Caki2 (cell line): ENCODE measurements around the gene ZC3H18. TPM values are rescaled to one million over a fixed set of nuclear protein-coding genes. Genes with fewer than 3 reads are reported as not detected.

Experiments
- DNase-seq: peaks from one replicate; pipeline ENCODE4 v3.0.0-alpha.2; 2015; ENCODE audit warnings: low read depth
- in situ Hi-C: cut with HindIII; loops from 2 replicates; pipeline ENCODE4 v1.10.0; 2016; ENCODE audit warnings: low sequenced_read_pairs, low pct_unique_long_range_greater_than_20kb, mixed read lengths
- total RNA-seq: library from RNA; depleted of rRNA; stranded (reverse); fragments of >200 nt; shearing (Covaris generic); gene quantifications from 2 replicates; pipeline ENCODE4 v1.2.3, GENCODE V29; 2014; ENCODE audit warnings: low replicate concordance

ZC3H18 gene
- total RNA-seq, 1 experiment from 2014 or later, result 16.9 TPM

GRCh38 chr16:88543230-88543813, 26.9 kb upstream of the ZC3H18 start:
- in situ Hi-C loops, result no loop called here
- DNase-seq, result no peak

- no peak for DNase-seq
- in situ Hi-C loops, result no loop called here
These were observed 24.4 kb upstream of the ZC3H18 start for GRCh38 chr16:88545781-88546180.

- DNase-seq, result no peak
- in situ Hi-C loops, result no loop called here
These were observed 21.9 kb upstream of the ZC3H18 start for GRCh38 chr16:88548131-88548874.

GRCh38 chr16:88548985-88549384, 21.2 kb upstream of the ZC3H18 start:
- no peak for DNase-seq

GRCh38 chr16:88549671-88550245, 20.4 kb upstream of the ZC3H18 start:
- in situ Hi-C loops, result no loop called here
- DNase-seq, result no peak

More at GRCh38 chr16:88548985-88549384, 21.2 kb upstream of the ZC3H18 start:
- in situ Hi-C loops, result no loop called here

- in situ Hi-C loops, result no loop called here
- no peak for DNase-seq
These were observed 19.9 kb upstream of the ZC3H18 start for GRCh38 chr16:88550246-88550661.

- no peak for DNase-seq
- in situ Hi-C loops, result no loop called here
These were observed 18.0 kb upstream of the ZC3H18 start for GRCh38 chr16:88552166-88552565.

GRCh38 chr16:88552815-88553214, 17.4 kb upstream of the ZC3H18 start:
- in situ Hi-C loops, result no loop called here
- no peak for DNase-seq

GRCh38 chr16:88553739-88554138, 16.5 kb upstream of the ZC3H18 start:
- DNase-seq, result no peak
- in situ Hi-C loops, result no loop called here

- in situ Hi-C loops, result no loop called here
- DNase-seq, result no peak
These were observed 15.4 kb upstream of the ZC3H18 start for GRCh38 chr16:88554711-88555264.

GRCh38 chr16:88556294-88556988, 13.8 kb upstream of the ZC3H18 start:
- DNase-seq, result no peak
- in situ Hi-C loops, result no loop called here

- peak; percentile 44 for DNase-seq
- in situ Hi-C loops, result no loop called here
These were observed 11.5 kb upstream of the ZC3H18 start for GRCh38 chr16:88558457-88559442.

- in situ Hi-C loops, result no loop called here
- DNase-seq, result peak; percentile 55
These were observed 9.3 kb upstream of the ZC3H18 start for GRCh38 chr16:88560714-88561484.

GRCh38 chr16:88561485-88562359, 8.5 kb upstream of the ZC3H18 start:
- DNase-seq, result peak; percentile 31

GRCh38 chr16:88566158-88566557, 4.0 kb upstream of the ZC3H18 start:
- DNase-seq, result peak; percentile 53
- in situ Hi-C loops, result no loop called here

More at GRCh38 chr16:88561485-88562359, 8.5 kb upstream of the ZC3H18 start:
- in situ Hi-C loops, result no loop called here
